Keratinocyte (primary cell): ENCODE results near the gene GINM1. TPM values are rescaled to one million over a fixed set of nuclear protein-coding genes. Genes with fewer than 3 reads are reported as not detected.

Source experiments
- DNase-seq: peaks from one replicate; pipeline ENCODE4 v3.0.0-alpha.2; 2011; ENCODE audit warnings: low read depth, missing footprints, low spot score
- FAIRE-seq: peaks from 2 replicates; lab custom pipeline; 2011; peaks lifted over from hg19 to GRCh38; lab: Jason Lieb, UNC
- H2AFZ ChIP-seq: 2 replicates; pipeline ENCODE4 v1.6.0; 2012; ENCODE audit warnings: low read length, control low read depth, inconsistent platforms; ENCODE audit not compliant: control insufficient read depth
- H3K27ac ChIP-seq: 2 replicates; pipeline ENCODE4 v1.5.1; 2011; ENCODE audit warnings: low read length; ENCODE audit not compliant: control insufficient read depth, insufficient read depth
- H3K27me3 ChIP-seq: 3 replicates; pipeline ENCODE4 v1.6.0; 2011; ENCODE audit warnings: low read length; ENCODE audit not compliant: control insufficient read depth, insufficient read depth; ENCODE audit errors: extremely low read depth
- H3K36me3 ChIP-seq, 2 experiments: 2 replicates in 1 of 2; 3 replicates in 1 of 2; pipeline ENCODE4 v1.5.1; 2011; ENCODE audit warnings: low read length in 2 of 2, mild to moderate bottlenecking in 1 of 2; ENCODE audit not compliant: control insufficient read depth in 2 of 2, insufficient read depth in 2 of 2; ENCODE audit errors: extremely low read depth in 1 of 2
- H3K4me1 ChIP-seq: 3 replicates; pipeline ENCODE4 v1.5.1; 2011; ENCODE audit warnings: low read length; ENCODE audit not compliant: control insufficient read depth, insufficient read depth; ENCODE audit errors: extremely low read depth
- H3K4me2 ChIP-seq: 3 replicates; pipeline ENCODE4 v1.6.0; 2011; ENCODE audit warnings: low read depth, low read length; ENCODE audit not compliant: control insufficient read depth, insufficient read depth; ENCODE audit errors: extremely low read depth
- H3K4me3 ChIP-seq, 3 experiments: fragments of 200-600 bp in 1 of 3; sonication (generic) in 1 of 3; 2 replicates in 2 of 3; 3 replicates in 1 of 3; pipeline ENCODE4 v1.5.1; 2011 to 2016; ENCODE audit warnings: low read length in 3 of 3, mild to moderate bottlenecking in 3 of 3, control low read depth in 2 of 3, inconsistent platforms in 1 of 3, low read depth in 1 of 3, mixed read lengths in 1 of 3, mixed run types in 1 of 3, moderate library complexity in 1 of 3; ENCODE audit not compliant: control insufficient read depth in 2 of 3, insufficient read depth in 2 of 3; ENCODE audit errors: extremely low read depth in 1 of 3
- H3K79me2 ChIP-seq: 2 replicates; pipeline ENCODE4 v1.6.0; 2012; ENCODE audit warnings: low read length; ENCODE audit not compliant: control insufficient read depth, insufficient read depth
- H3K9ac ChIP-seq: 3 replicates; pipeline ENCODE4 v1.6.0; 2011; ENCODE audit warnings: low read length; ENCODE audit not compliant: control insufficient read depth, insufficient read depth; ENCODE audit errors: extremely low read depth
- H3K9me1 ChIP-seq: 3 replicates; pipeline ENCODE4 v1.6.0; 2011; ENCODE audit warnings: low read length; ENCODE audit not compliant: control insufficient read depth, insufficient read depth; ENCODE audit errors: extremely low read depth
- H3K9me3 ChIP-seq: 2 replicates; pipeline ENCODE4 v1.5.1; 2012; ENCODE audit warnings: low read depth, low read length; ENCODE audit not compliant: control insufficient read depth
- H4K20me1 ChIP-seq: 3 replicates; pipeline ENCODE4 v1.6.0; 2011; ENCODE audit warnings: low read length; ENCODE audit not compliant: control insufficient read depth, insufficient read depth; ENCODE audit errors: extremely low read depth
- CTCF ChIP-seq, 3 experiments: IDR thresholded peaks in 1 of 3; conservative IDR thresholded peaks in 1 of 3; optimal IDR thresholded peaks in 1 of 3; 2 replicates in 2 of 3; 3 replicates in 1 of 3; pipeline versions ENCODE3 to v1.5.1; 2011; ENCODE audit warnings: low read length in 3 of 3, mild to moderate bottlenecking in 3 of 3, moderate library complexity in 2 of 3, control low read depth in 1 of 3, inconsistent platforms in 1 of 3; ENCODE audit not compliant: insufficient read depth in 2 of 3; ENCODE audit errors: extremely low read depth in 1 of 3
- EZH2 ChIP-seq: IDR thresholded peaks from one replicate; pipeline ENCODE4 v1.6.1; 2012; ENCODE audit warnings: inconsistent platforms, mild to moderate bottlenecking, low read length, moderate library complexity
- dilution Hi-C: fragments of 300-500 bp; cut with MboI; formaldehyde crosslinking; loops from one replicate; pipeline ENCODE4 v1.7.0; 2020; ENCODE audit warnings: low sequenced_read_pairs; ENCODE audit not compliant: extremely low pct_ligation_motif_present
- polyA plus RNA-seq, 5 experiments: library from polyadenylated mRNA; depleted of rRNA in 3 of 5; stranded (reverse) in 3 of 5; stranded (forward) in 1 of 5; unstranded in 1 of 5; fragments of >200 nt; gene quantifications; 1 replicate in 1 of 5; 2 replicates in 3 of 5; 3 replicates in 1 of 5; pipeline versions ENCODE4 v1.2.1 to v1.2.3, GENCODE V29; 2011 to 2012; ENCODE audit warnings: missing spikeins in 2 of 5, low read depth in 1 of 5, low replicate concordance in 1 of 5

GINM1 gene
- polyA plus RNA-seq, 1 donor (not counting 4 experiments of a cell fraction or from before 2014, with no cell fraction given): 29.7 TPM

DNA sequence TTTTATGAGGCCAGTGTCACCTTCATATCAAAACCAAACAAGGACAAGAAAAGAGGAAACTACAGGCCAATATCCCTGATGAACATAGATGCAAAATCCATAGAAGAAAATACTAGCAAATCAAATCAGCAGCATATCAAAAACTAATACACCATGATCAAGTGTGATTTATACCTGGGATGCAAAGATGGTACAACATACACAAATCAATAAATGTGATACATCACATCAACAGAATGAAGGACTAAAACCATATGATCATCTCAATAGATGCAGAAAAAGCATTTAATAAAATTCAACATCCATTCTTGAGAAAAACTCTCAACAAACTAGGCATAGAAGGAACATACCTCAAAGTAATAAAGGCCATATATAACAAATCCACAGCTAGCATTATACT lies 8.1 kb upstream of the GINM1 start:
- dilution Hi-C loops: no loop called here
- no peak overlapping the region for H3K27ac ChIP-seq
- no peaks in the 10 kb centered on the region for H3K9me1 ChIP-seq
- FAIRE-seq (no peak), DNase-seq (no peak)
- H3K4me3 ChIP-seq: no peak overlapping the region
- no peak overlapping the region for H3K4me2 ChIP-seq
- no peak overlapping the region for H2AFZ ChIP-seq
- TF ChIP-seq EZH2 (no peak), CTCF (optimal IDR thresholded peaks at IDR 0.05 in 1 of 3, IDR thresholded peaks at IDR 0.05 in 1 of 3, conservative IDR thresholded peaks at IDR 0.05 in 1 of 3; ENCODE audit: extremely low read depth in 1 of 3, insufficient read depth in 2 of 3, low read length in 3 of 3) (no peak)
- no peak overlapping the region for H3K9ac ChIP-seq
- H3K27me3 ChIP-seq: no peaks in the 10 kb centered on the region
- H4K20me1 ChIP-seq: no peaks in the 10 kb centered on the region
- no peaks in the 10 kb centered on the region for H3K9me3 ChIP-seq
- no peaks in the 10 kb centered on the region for H3K4me1 ChIP-seq
- no peaks in the 10 kb centered on the region for H3K79me2 ChIP-seq
- no peaks in the 10 kb centered on the region for H3K36me3 ChIP-seq

- Histone ChIP-seq H3K36me3 (no peaks in the 10 kb centered on the region), H3K4me1 (peaks cover 13% of the 10 kb centered on the region), H3K79me2 (no peaks in the 10 kb centered on the region), H3K9me3 (no peaks in the 10 kb centered on the region), H3K4me3 (no peak overlapping the region), H3K27ac (no peak overlapping the region), H3K9me1 (no peaks in the 10 kb centered on the region), H2AFZ (no peak overlapping the region), H3K9ac (no peak overlapping the region), H3K27me3 (no peaks in the 10 kb centered on the region), H4K20me1 (no peaks in the 10 kb centered on the region), H3K4me2 (no peak overlapping the region)
- dilution Hi-C loops: no loop called here
- DNase-seq (no peak), FAIRE-seq (no peak)
- no peak for TF ChIP-seq EZH2
Observed at GRCh38 chr6:149559389-149559788, 6.8 kb upstream of the GINM1 start.

GRCh38 chr6:149560736-149561135 lies 5.4 kb upstream of the GINM1 start:
- Histone ChIP-seq H3K9me3 (no peaks in the 10 kb centered on the region), H3K9me1 (no peaks in the 10 kb centered on the region), H4K20me1 (no peaks in the 10 kb centered on the region), H2AFZ (no peak overlapping the region), H3K27me3 (no peaks in the 10 kb centered on the region), H3K4me3 (no peak overlapping the region), H3K27ac (no peak overlapping the region), H3K9ac (no peak overlapping the region), H3K36me3 (no peaks in the 10 kb centered on the region), H3K4me2 (no peak overlapping the region), H3K79me2 (no peaks in the 10 kb centered on the region), H3K4me1 (peaks cover 19% of the 10 kb centered on the region)
- peak; percentile 31 to 50 (median 40) for TF ChIP-seq CTCF (optimal IDR thresholded peaks at IDR 0.05 in 1 of 3, IDR thresholded peaks at IDR 0.05 in 1 of 3, conservative IDR thresholded peaks at IDR 0.05 in 1 of 3; ENCODE audit: extremely low read depth in 1 of 3, insufficient read depth in 2 of 3, low read length in 3 of 3)
- TF ChIP-seq EZH2: no peak
- dilution Hi-C loops: no loop called here
- DNase-seq: no peak
- FAIRE-seq: no peak
